A549 (cell line): ENCODE results near the gene AQP4. TPM values are rescaled to one million over a fixed set of nuclear protein-coding genes. Genes with fewer than 3 reads are reported as not detected.

Experiments used
- ATAC-seq, 2 experiments: fragments of 200-7000 bp in 1 of 2; fragments of >200 bp in 1 of 2; cut with Nextera tagmentation in 1 of 2; cut with Tn5 transposase in 1 of 2; 3 replicates each; pipeline versions ENCODE4 v1.8.0 to v1.9.1; 2018 to 2020; ENCODE audit warnings: mild to moderate bottlenecking in 1 of 2, moderate library complexity in 1 of 2
- CTCF ChIA-PET: fragments of 300-600 bp; sonication (Branson Sonifier 250); formaldehyde crosslinking; extraction: SDS; loops from one replicate; lab custom pipeline; 2021; ENCODE audit warnings: antibody characterized with exemption, inconsistent platforms; lab: Yijun Ruan, JAX
- POLR2A ChIA-PET: fragments of 350-600 bp; formaldehyde crosslinking; extraction: SDS; loops from one replicate; lab custom pipeline; 2021; ENCODE audit warnings: antibody characterized with exemption, inconsistent platforms; lab: Yijun Ruan, JAX
- DNase-seq, 2 experiments: peaks; one replicate each; pipeline versions ENCODE4 v3.0.0 to v3.0.0-alpha.2; 2011 to 2016; ENCODE audit warnings: low read depth in 1 of 2, low spot score in 1 of 2
- FAIRE-seq: peaks from 2 replicates; lab custom pipeline; 2011; peaks lifted over from hg19 to GRCh38; lab: Jason Lieb, UNC
- H3K27ac ChIP-seq, 2 experiments: fragments of >200 bp; sonication (Bioruptor Twin); formaldehyde crosslinking; 3 replicates each; pipeline ENCODE4 v1.5.1; 2016 to 2017
- H3K4me1 ChIP-seq: fragments of >200 bp; sonication (Bioruptor Twin); formaldehyde crosslinking; 3 replicates; pipeline ENCODE4 v1.6.1; 2016
- H3K4me2 ChIP-seq: fragments of >200 bp; sonication (Bioruptor Twin); formaldehyde crosslinking; 3 replicates; pipeline ENCODE4 v1.6.1; 2016
- H3K4me3 ChIP-seq: fragments of >200 bp; sonication (Bioruptor Twin); formaldehyde crosslinking; 3 replicates; pipeline ENCODE4 v1.5.1; 2016
- H3K9me3 ChIP-seq: fragments of >200 bp; sonication (Bioruptor Twin); formaldehyde crosslinking; 3 replicates; pipeline ENCODE4 v1.6.1; 2016
- BCL3 ChIP-seq: fragments of >200 bp; sonication (Bioruptor Twin); formaldehyde crosslinking; IDR thresholded peaks from 3 replicates; pipeline ENCODE4 v1.6.1; 2016
- CEBPB ChIP-seq, 2 experiments: fragments of >200 bp in 1 of 2; sonication (Bioruptor Twin) in 1 of 2; formaldehyde crosslinking in 1 of 2; IDR thresholded peaks; 2 replicates each; pipeline ENCODE4 v1.6.1; 2012 to 2016
- CHD4 ChIP-seq: fragments of 200-600 bp; sonication (generic); IDR thresholded peaks from 2 replicates; pipeline ENCODE4 v1.6.1; 2016; ENCODE audit warnings: antibody characterized with exemption, mild to moderate bottlenecking, borderline replicate concordance
- EHF ChIP-seq: fragments of 250-450 bp; sonication (Bioruptor Pico); IDR thresholded peaks from 2 replicates; pipeline ENCODE4 v1.5.0; 2020; ENCODE audit warnings: mild to moderate bottlenecking
- EHMT2 ChIP-seq: fragments of 200-600 bp; sonication (generic); IDR thresholded peaks from 2 replicates; pipeline ENCODE4 v1.6.1; 2016; ENCODE audit warnings: antibody characterized with exemption, low read depth, mild to moderate bottlenecking, moderate library complexity
- HES2 ChIP-seq: fragments of >200 bp; sonication (Bioruptor Twin); formaldehyde crosslinking; IDR thresholded peaks from 2 replicates; pipeline ENCODE4 v1.6.1; 2016
- HOXA7 ChIP-seq: fragments of 250-450 bp; sonication (Bioruptor Pico); IDR thresholded peaks from 2 replicates; pipeline ENCODE4 v1.5.0; 2020; ENCODE audit warnings: mild to moderate bottlenecking, moderate library complexity
- HOXB13 ChIP-seq: fragments of 250-450 bp; sonication (Bioruptor Pico); IDR thresholded peaks from 2 replicates; pipeline ENCODE4 v1.5.0; 2020; ENCODE audit warnings: low read depth, mild to moderate bottlenecking, moderate library complexity
- HOXB5 ChIP-seq: fragments of 250-450 bp; sonication (Bioruptor Pico); IDR thresholded peaks from 2 replicates; pipeline ENCODE4 v1.5.0; 2020; ENCODE audit warnings: mild to moderate bottlenecking, moderate library complexity
- KDM1A ChIP-seq: fragments of 200-600 bp; sonication (generic); IDR thresholded peaks from 2 replicates; pipeline ENCODE4 v1.6.1; 2016; ENCODE audit warnings: low read depth, mild to moderate bottlenecking
- MAZ ChIP-seq: fragments of 150-350 bp; IDR thresholded peaks from 2 replicates; pipeline ENCODE4 v1.6.1; 2014; ENCODE audit warnings: antibody characterized with exemption, low read depth, low read length, borderline replicate concordance
- NFE2L2 ChIP-seq: fragments of 150-350 bp; conservative IDR thresholded peaks from 2 replicates; pipeline ENCODE4 v1.6.1; 2014; ENCODE audit warnings: low read length
- NPAS2 ChIP-seq: fragments of 250-450 bp; sonication (Bioruptor Pico); IDR thresholded peaks from 2 replicates; pipeline ENCODE4 v1.8.0; 2022; ENCODE audit warnings: mild to moderate bottlenecking, moderate library complexity, borderline replicate concordance
- NR3C1 ChIP-seq: fragments of >200 bp; sonication (Bioruptor Twin); formaldehyde crosslinking; IDR thresholded peaks from 3 replicates; pipeline ENCODE4 v1.6.1; 2017
- RAD21 ChIP-seq, 2 experiments: fragments of >200 bp in 1 of 2; sonication (Bioruptor Twin) in 1 of 2; formaldehyde crosslinking in 1 of 2; IDR thresholded peaks in 1 of 2; conservative IDR thresholded peaks in 1 of 2; 2 replicates in 1 of 2; 3 replicates in 1 of 2; pipeline ENCODE4 v1.6.1; 2012 to 2018; ENCODE audit warnings: inconsistent platforms in 1 of 2
- RCOR1 ChIP-seq: fragments of 150-350 bp; IDR thresholded peaks from 2 replicates; pipeline ENCODE4 v1.6.1; 2014; ENCODE audit warnings: antibody characterized with exemption, low read length, low read depth
- REST ChIP-seq: fragments of 200-600 bp; sonication (generic); IDR thresholded peaks from 2 replicates; pipeline ENCODE4 v1.6.1; 2016; ENCODE audit warnings: antibody characterized with exemption, mild to moderate bottlenecking, moderate library complexity
- ZNF302 ChIP-seq: fragments of 250-450 bp; sonication (Bioruptor Pico); IDR thresholded peaks from 2 replicates; pipeline ENCODE4 v1.9.0; 2021; ENCODE audit warnings: inconsistent platforms, mild to moderate bottlenecking, moderate library complexity
- ZSCAN20 ChIP-seq: fragments of 250-450 bp; sonication (Bioruptor Pico); IDR thresholded peaks from 2 replicates; pipeline ENCODE4 v1.8.0; 2022; ENCODE audit warnings: mild to moderate bottlenecking, moderate library complexity
- WGBS: methylation state at CpG from one replicate; pipeline ENCODE4 v1.1.6; 2017; ENCODE audit errors: missing lambda C conversion rate; 5-methylcytosine and 5-hydroxymethylcytosine counted together
- polyA plus RNA-seq, 4 experiments: library from polyadenylated mRNA; depleted of rRNA in 3 of 4; stranded (reverse); fragments of >200 nt; fragmentation: RNase III in 1 of 4; extraction: RNeasy Plus Mini Kit Qiagen cat#74134 plus additional on column Dnase treatment in 1 of 4; gene quantifications; 2 replicates in 3 of 4; 3 replicates in 1 of 4; pipeline ENCODE4 v1.2.3, GENCODE V29; 2011 to 2017
- TF ChIP-seq, protein P1 (sequence below): fragments of 450-650 bp; IDR thresholded peaks from 2 replicates; pipeline ENCODE4 v1.6.1; 2014; ENCODE audit warnings: antibody characterized with exemption

AQP4 gene
- polyA plus RNA-seq, 2 of the 4 experiments (the other 2 are of a cell fraction), result 0.08 TPM; not detected in 1

GRCh38 chr18:26854292-26854881, 11.1 kb downstream of the AQP4 start:
- H3K9me3 ChIP-seq, result no peaks in the 10 kb centered on the region
- no peak overlapping the region for H3K4me3 ChIP-seq
- ChIA-PET CTCF (interaction anchor here (0.5 kb wide), 1 partner anchor 1216 kb away, joined by 3 read pairs; no protein-coding TSS in a partner anchor), POLR2A (no interaction called here)
- no peaks in the 10 kb centered on the region for H3K4me1 ChIP-seq
- 67% methylated on average over 10 of the region's 10 CpGs for WGBS
- no peak for FAIRE-seq
- ATAC-seq, result no peak
- H3K27ac ChIP-seq, result no peak overlapping the region
- H3K4me2 ChIP-seq, result no peak overlapping the region
- TF ChIP-seq ZNF302 (CRISPR knock-in tag) (no peak), HOXB5 (no peak), RCOR1 (no peak), CHD4 (no peak), REST (no peak), BCL3 (no peak), ZSCAN20 (CRISPR knock-in tag) (no peak), MAZ (no peak), NR3C1 (no peak)
- DNase-seq, result no peak

GRCh38 chr18:26853401-26853800, 12.1 kb downstream of the AQP4 start:
- Histone ChIP-seq H3K4me2 (no peak overlapping the region), H3K9me3 (no peaks in the 10 kb centered on the region), H3K4me3 (no peak overlapping the region), H3K4me1 (no peaks in the 10 kb centered on the region), H3K27ac (no peak overlapping the region)
- no peak for ATAC-seq
- ChIA-PET POLR2A (no interaction called here), CTCF (interaction anchor here (1.3 kb wide), 1 partner anchor 196 kb away, joined by 3 read pairs; no protein-coding TSS in a partner anchor)
- TF ChIP-seq HOXB13 (CRISPR knock-in tag) (no peak), EHMT2 (no peak), NFE2L2 (no peak), HOXA7 (CRISPR knock-in tag) (no peak), REST (no peak), HES2 (no peak), NPAS2 (CRISPR knock-in tag) (no peak), RAD21 (conservative IDR thresholded peaks at IDR 0.05 in 1 of 2, IDR thresholded peaks at IDR 0.05 in 1 of 2) (no peak), KDM1A (no peak), CEBPB (IDR thresholded peaks at IDR 0.05) (no peak), EHF (CRISPR knock-in tag) (no peak)
- TF ChIP-seq, protein P1, sequence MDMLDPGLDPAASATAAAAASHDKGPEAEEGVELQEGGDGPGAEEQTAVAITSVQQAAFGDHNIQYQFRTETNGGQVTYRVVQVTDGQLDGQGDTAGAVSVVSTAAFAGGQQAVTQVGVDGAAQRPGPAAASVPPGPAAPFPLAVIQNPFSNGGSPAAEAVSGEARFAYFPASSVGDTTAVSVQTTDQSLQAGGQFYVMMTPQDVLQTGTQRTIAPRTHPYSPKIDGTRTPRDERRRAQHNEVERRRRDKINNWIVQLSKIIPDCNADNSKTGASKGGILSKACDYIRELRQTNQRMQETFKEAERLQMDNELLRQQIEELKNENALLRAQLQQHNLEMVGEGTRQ, result no peak
- WGBS, result 51% methylated on average over 2 of the region's 2 CpGs
- DNase-seq, result no peak
- FAIRE-seq, result no peak
